K562 (cell line): Measurements from ENCODE around the gene OR11L1. TPM values are rescaled to one million over a fixed set of nuclear protein-coding genes. Genes with fewer than 3 reads are reported as not detected.

Experiments
- CUX1 ChIP-seq: fragments of 200-800 bp; sonication (Bioruptor generic); IDR thresholded peaks from 2 replicates; pipeline ENCODE4 v1.6.1; 2016; ENCODE audit warnings: missing genetic modification characterization, missing compliant biosample characterization
- DACH1 ChIP-seq: fragments of 450-650 bp; IDR thresholded peaks from 2 replicates; pipeline ENCODE4 v1.6.1; 2018; ENCODE audit not compliant: partially characterized antibody
- E2F1 ChIP-seq: sonication (generic); formaldehyde crosslinking; IDR thresholded peaks from 2 replicates; pipeline ENCODE4 v1.8.1; 2023; ENCODE audit warnings: mild to moderate bottlenecking, missing genetic modification reagents, moderate library complexity
- ETV6 ChIP-seq, 3 experiments: fragments of 150-350 bp in 1 of 3; sonication (generic) in 1 of 3; formaldehyde crosslinking in 1 of 3; IDR thresholded peaks; 2 replicates each; pipeline versions ENCODE4 v1.6.1 to v1.8.0; 2014 to 2022; ENCODE audit warnings: borderline replicate concordance in 2 of 3, low read depth in 2 of 3, antibody characterized with exemption in 1 of 3, low read length in 1 of 3, mild to moderate bottlenecking in 1 of 3, missing genetic modification reagents in 1 of 3
- HDGF ChIP-seq: fragments of 450-650 bp; IDR thresholded peaks from 2 replicates; pipeline ENCODE4 v1.6.1; 2016
- NFE2 ChIP-seq: IDR thresholded peaks from 2 replicates; pipeline ENCODE4 v1.6.1; 2014; ENCODE audit warnings: antibody characterized with exemption, low read depth
- NFIX ChIP-seq: fragments of 250-450 bp; sonication (Bioruptor Pico); IDR thresholded peaks from 2 replicates; pipeline ENCODE4 v1.4.0; 2020; ENCODE audit warnings: low read depth, mild to moderate bottlenecking, moderate library complexity
- POLR2AphosphoS2 ChIP-seq: IDR thresholded peaks from 2 replicates; pipeline ENCODE4 v1.6.1; 2012; ENCODE audit warnings: low read length, improper control_type of control experiment
- RBBP5 ChIP-seq: fragments of 200-600 bp; sonication (generic); IDR thresholded peaks from 2 replicates; pipeline ENCODE4 v1.6.1; 2012; ENCODE audit warnings: borderline replicate concordance, mild to moderate bottlenecking, low read length, control low read depth, inconsistent platforms; ENCODE audit not compliant: insufficient read depth, poor library complexity, severe bottlenecking
- RCOR1 ChIP-seq, 2 experiments: IDR thresholded peaks; 2 replicates each; pipeline ENCODE4 v1.6.1; 2012; ENCODE audit warnings: low read depth in 2 of 2, low read length in 2 of 2, borderline replicate concordance in 1 of 2, improper control_type of control experiment in 1 of 2
- SIN3A ChIP-seq, 2 experiments: fragments of 150-350 bp in 1 of 2; IDR thresholded peaks; 2 replicates each; pipeline ENCODE4 v1.6.1; 2011 to 2016; ENCODE audit warnings: borderline replicate concordance in 2 of 2, low read depth in 2 of 2, low read length in 2 of 2, mild to moderate bottlenecking in 2 of 2, moderate library complexity in 2 of 2; ENCODE audit not compliant: control insufficient read depth in 1 of 2
- SREBF1 ChIP-seq: fragments of 150-350 bp; IDR thresholded peaks from 2 replicates; pipeline ENCODE4 v1.6.1; 2014; ENCODE audit warnings: antibody characterized with exemption, low read depth, low read length, borderline replicate concordance
- SRSF9 ChIP-seq: fragments of 200-400 bp; formaldehyde crosslinking; IDR thresholded peaks from 2 replicates; pipeline ENCODE4 v1.6.1; 2017; ENCODE audit warnings: low read depth, low read length, borderline replicate concordance
- TBL1XR1 ChIP-seq, 2 experiments: IDR thresholded peaks; 2 replicates each; pipeline ENCODE4 v1.6.1; 2012; ENCODE audit warnings: improper control_type of control experiment in 2 of 2, low read length in 2 of 2, mild to moderate bottlenecking in 1 of 2
- TFAM ChIP-seq: fragments of 250-450 bp; sonication (Bioruptor Pico); conservative IDR thresholded peaks from 2 replicates; pipeline ENCODE4 v1.5.0; 2021; ENCODE audit warnings: mild to moderate bottlenecking, moderate library complexity
- ZNF395 ChIP-seq: fragments of 200-800 bp; sonication (Bioruptor generic); IDR thresholded peaks from 2 replicates; pipeline ENCODE4 v1.6.1; 2017; ENCODE audit warnings: missing genetic modification characterization, missing compliant biosample characterization
- polyA plus RNA-seq, 8 experiments: library from polyadenylated mRNA; depleted of rRNA in 4 of 8; stranded (reverse) in 5 of 8; unstranded in 3 of 8; fragments of >200 nt; fragmentation: Nextera tagmentation in 2 of 8; fragmentation: Illumina TruSeq in 1 of 8; extraction: Ambion mirVana in 2 of 8; extraction: Trizol in 1 of 8; gene quantifications; 2 replicates each; pipeline versions ENCODE4 v1.2.1 to v1.2.3, GENCODE V29; 2011 to 2014; ENCODE audit warnings: inconsistent platforms in 1 of 8, missing spikeins in 1 of 8
- total RNA-seq, 7 experiments: library from RNA; depleted of rRNA in 6 of 7; stranded (reverse); fragments of >200 nt in 6 of 7; fragmentation: Illumina TruSeq in 2 of 7; extraction: Trizol in 2 of 7; gene quantifications; 2 replicates each; pipeline versions ENCODE4 v1.2.1 to v1.2.3, GENCODE V29; 2011 to 2021; ENCODE audit warnings: low replicate concordance in 1 of 7
- TF ChIP-seq, protein P1 (sequence below): fragments of 450-650 bp; formaldehyde crosslinking; IDR thresholded peaks from 2 replicates; pipeline ENCODE4 v1.4.0; 2022; ENCODE audit warnings: missing genetic modification characterization

The OR11L1 gene
- total and polyA plus RNA-seq, 9 of the 15 experiments (the other 6 are each of a cell fraction or from before 2014, with no cell fraction given) = not detected

- TF ChIP-seq ETV6 (IDR thresholded peaks at IDR 0.05; ENCODE audit: borderline replicate concordance in 1 of 2, low read depth in 2 of 2, low read length in 1 of 2) (no peak), ETV6 (CRISPR knock-in tag; IDR thresholded peaks at IDR 0.05; ENCODE audit: borderline replicate concordance) (no peak), E2F1 (no peak), RBBP5 (peak; percentile 49), POLR2AphosphoS2 (no peak), ZNF395 (CRISPR knock-in tag) (no peak), NFIX (CRISPR knock-in tag) (no peak), SREBF1 (no peak), SIN3A (IDR thresholded peaks at IDR 0.05; ENCODE audit: borderline replicate concordance in 2 of 2, control insufficient read depth in 1 of 2, low read depth in 2 of 2, low read length in 2 of 2) (no peak), TBL1XR1 (IDR thresholded peaks at IDR 0.05; ENCODE audit: low read length in 2 of 2) (peak; percentile 20 to 47; a peak in 2 of 4 replicates), TFAM (CRISPR knock-in tag) (no peak), RCOR1 (IDR thresholded peaks at IDR 0.05; ENCODE audit: borderline replicate concordance in 1 of 2, low read depth in 2 of 2, low read length in 2 of 2) (peak; percentile 40 to 73; a peak in 3 of 4 replicates), NFE2 (peak; percentile 95), DACH1 (no peak), SRSF9 (no peak), HDGF (peak; percentile 57; the same call in 1 of the 2 replicates), CUX1 (CRISPR knock-in tag) (no peak)
- TF ChIP-seq, protein P1, sequence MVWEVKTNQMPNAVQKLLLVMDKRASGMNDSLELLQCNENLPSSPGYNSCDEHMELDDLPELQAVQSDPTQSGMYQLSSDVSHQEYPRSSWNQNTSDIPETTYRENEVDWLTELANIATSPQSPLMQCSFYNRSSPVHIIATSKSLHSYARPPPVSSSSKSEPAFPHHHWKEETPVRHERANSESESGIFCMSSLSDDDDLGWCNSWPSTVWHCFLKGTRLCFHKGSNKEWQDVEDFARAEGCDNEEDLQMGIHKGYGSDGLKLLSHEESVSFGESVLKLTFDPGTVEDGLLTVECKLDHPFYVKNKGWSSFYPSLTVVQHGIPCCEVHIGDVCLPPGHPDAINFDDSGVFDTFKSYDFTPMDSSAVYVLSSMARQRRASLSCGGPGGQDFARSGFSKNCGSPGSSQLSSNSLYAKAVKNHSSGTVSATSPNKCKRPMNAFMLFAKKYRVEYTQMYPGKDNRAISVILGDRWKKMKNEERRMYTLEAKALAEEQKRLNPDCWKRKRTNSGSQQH (CRISPR knock-in tag) = no peak
These were observed 13.3 kb upstream of the OR11L1 start (continued) for GRCh38 chr1:247854899-247855545.
